NOMO-1 treated with DMSO at 0.1 percent for 48 hours (cell line): ENCODE measurements around the gene ZP1.

Experiments used
- DNase-seq: peaks from one replicate; lab custom pipeline; 2025; ENCODE audit not compliant: unreplicated experiment; lab: John Stamatoyannopoulos, UW

The ZP1 gene

GRCh38 chr11:60921777-60922335, 54.5 kb downstream of the ZP1 start:
- DNase-seq, result no peak

- DNase-seq, result no peak
These were observed 55.6 kb downstream of the ZP1 start for GRCh38 chr11:60922906-60923305.

GRCh38 chr11:60923326-60923725, 56.0 kb downstream of the ZP1 start:
- no peak for DNase-seq

GRCh38 chr11:60923800-60924109, 56.4 kb downstream of the ZP1 start:
- no peak for DNase-seq

GRCh38 chr11:60924110-60924905, 57.0 kb downstream of the ZP1 start, which contains the start of gene TMEM132A:
Gene TMEM132A (plus strand): TSS chr11:60924460. CDS start chr11:60924634, 174 bp downstream.
- no peak for DNase-seq
